Measurements from ENCODE around the gene PDE4DIP.
"Not testable (repeated sequence)": the region's sequence is repeated elsewhere in the genome, so short reads cannot be mapped to it uniquely, and the experiment has no call there.

The PDE4DIP gene

GRCh38 chr1:148977785-148978184 is 133.6 kb downstream of the PDE4DIP start:
- not testable (repeated sequence) for DNase-seq

GRCh38 chr1:148989378-148989777 is 145.2 kb downstream of the PDE4DIP start:
- not testable (repeated sequence) for DNase-seq

GRCh38 chr1:148990233-148990788 is 146.1 kb downstream of the PDE4DIP start:
- DNase-seq, result not testable (repeated sequence)

GRCh38 chr1:148991818-148992217 is 147.6 kb downstream of the PDE4DIP start:
- DNase-seq, result not testable (repeated sequence)

- not testable (repeated sequence) for DNase-seq
Observed at GRCh38 chr1:148992364-148992763, 148.1 kb downstream of the PDE4DIP start.

- DNase-seq, result not testable (repeated sequence)
Observed at GRCh38 chr1:148996449-148997224, 152.4 kb downstream of the PDE4DIP start.

- not testable (repeated sequence) for DNase-seq
Observed at GRCh38 chr1:148997405-148997804, 153.2 kb downstream of the PDE4DIP start.

GRCh38 chr1:149002664-149003063 is 158.4 kb downstream of the PDE4DIP start:
- DNase-seq, result not testable (repeated sequence)

- DNase-seq, result not testable (repeated sequence)
Observed at GRCh38 chr1:149008326-149008725, 164.1 kb downstream of the PDE4DIP start.

GRCh38 chr1:149008769-149009168 is 164.5 kb downstream of the PDE4DIP start:
- not testable (repeated sequence) for DNase-seq

- DNase-seq, result not testable (repeated sequence)
Observed at GRCh38 chr1:149009761-149010160, 165.5 kb downstream of the PDE4DIP start.

GRCh38 chr1:149012599-149012998 is 168.4 kb downstream of the PDE4DIP start:
- DNase-seq, result not testable (repeated sequence)

- DNase-seq, result not testable (repeated sequence)
Observed at GRCh38 chr1:149013513-149013912, 169.3 kb downstream of the PDE4DIP start.

- DNase-seq, result not testable (repeated sequence)
Observed at GRCh38 chr1:149015522-149015921, 171.3 kb downstream of the PDE4DIP start.

GRCh38 chr1:149016626-149017025 is 172.4 kb downstream of the PDE4DIP start:
- DNase-seq, result not testable (repeated sequence)

GRCh38 chr1:149018577-149018976 is 174.3 kb downstream of the PDE4DIP start:
- not testable (repeated sequence) for DNase-seq

GRCh38 chr1:149024327-149024726 is 180.1 kb downstream of the PDE4DIP start:
- DNase-seq, result not testable (repeated sequence)

- DNase-seq, result not testable (repeated sequence)
Observed at GRCh38 chr1:149033916-149034315, 189.7 kb downstream of the PDE4DIP start.

GRCh38 chr1:149043056-149043455 is 198.8 kb downstream of the PDE4DIP start:
- DNase-seq, result not testable (repeated sequence)

GRCh38 chr1:149064611-149065010 is 220.4 kb downstream of the PDE4DIP start:
- DNase-seq, result not testable (repeated sequence)

GRCh38 chr1:149075505-149076127 is 231.4 kb downstream of the PDE4DIP start:
- DNase-seq, result not testable (repeated sequence)

Measured in fibroblast of upper back skin (primary cell).